GM21515 (cell line): ENCODE data around the gene NR2C2.
"Not testable (repeated sequence)": the region's sequence is repeated elsewhere in the genome, so short reads cannot be mapped to it uniquely, and the experiment has no call there.

ENCODE experiments used
- ATAC-seq: cut with Tn5 transposase; IDR thresholded peaks from one replicate; pipeline ENCODE4 v1.9.1; 2021; ENCODE audit not compliant: unreplicated experiment

The NR2C2 gene

DNA sequence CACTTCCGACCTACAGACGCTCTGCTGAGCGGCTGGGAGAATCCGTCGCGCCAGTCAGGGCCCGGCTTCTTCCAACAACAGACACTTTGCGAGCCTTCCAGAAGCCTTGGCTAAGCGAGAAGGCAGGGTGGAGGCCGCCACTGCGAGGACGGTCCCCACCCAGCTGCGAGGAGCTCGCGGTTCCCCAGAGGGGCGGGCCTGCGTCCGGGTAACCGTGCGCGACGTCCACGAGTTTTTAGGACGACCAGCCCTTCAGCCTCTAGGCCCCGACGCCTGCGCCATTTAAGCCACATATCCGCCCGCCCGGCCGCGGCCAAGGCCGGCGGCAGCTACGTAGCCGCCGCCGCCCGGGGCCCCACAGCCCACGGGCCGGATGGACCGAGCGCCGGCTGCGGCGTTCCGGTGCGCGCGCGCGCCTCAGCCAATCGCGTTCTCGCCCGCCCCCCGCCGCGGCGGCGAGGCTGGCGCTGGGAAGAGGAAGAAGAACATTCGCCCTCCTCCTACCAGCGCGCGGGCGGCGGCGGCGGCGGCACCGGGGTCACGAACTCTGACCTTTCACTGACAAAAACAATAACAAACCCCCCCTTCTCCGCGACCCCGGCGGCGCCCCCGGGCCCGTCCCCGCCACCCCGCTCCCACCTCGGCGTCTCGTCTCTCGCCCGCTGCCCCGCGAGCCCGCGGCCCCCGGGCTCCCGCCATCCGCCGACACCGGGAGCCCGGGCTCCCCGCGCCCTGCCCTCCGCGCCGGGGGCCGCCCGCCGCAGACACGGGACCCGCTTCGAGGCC lies at the start of gene NR2C2:
TSS of gene NR2C2 (plus strand) at position 484 of the 786 bp plus-strand sequence. CDS start 56,332 bp downstream, outside the sequence.
- ATAC-seq = peak; percentile 50

DNA sequence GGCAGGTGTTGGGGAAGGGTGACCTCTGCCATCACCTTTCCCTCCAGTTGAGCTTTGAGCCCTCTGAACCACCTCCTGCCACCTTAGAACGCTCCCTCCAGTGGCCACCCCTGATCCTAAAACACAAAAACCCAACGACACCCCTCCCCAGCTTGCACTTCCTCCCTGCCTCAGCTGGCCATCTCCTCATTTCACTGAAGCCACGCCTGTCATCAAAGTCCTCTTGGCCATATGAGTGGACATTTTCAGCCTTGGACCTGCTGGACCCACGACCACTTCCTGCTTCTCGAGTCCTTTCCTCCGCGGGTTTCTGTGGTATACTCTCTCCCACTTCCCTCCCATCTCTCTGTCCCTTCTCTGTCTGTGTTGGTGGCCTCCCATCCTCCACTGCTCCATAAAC lies 48.5 kb upstream of the NR2C2 start:
- ATAC-seq = no peak

- no peak for ATAC-seq
Observed at GRCh38 chr3:14899993-14900618, 47.3 kb upstream of the NR2C2 start.

GRCh38 chr3:14900881-14901873 lies 46.2 kb upstream of the NR2C2 start:
- ATAC-seq = no peak

DNA sequence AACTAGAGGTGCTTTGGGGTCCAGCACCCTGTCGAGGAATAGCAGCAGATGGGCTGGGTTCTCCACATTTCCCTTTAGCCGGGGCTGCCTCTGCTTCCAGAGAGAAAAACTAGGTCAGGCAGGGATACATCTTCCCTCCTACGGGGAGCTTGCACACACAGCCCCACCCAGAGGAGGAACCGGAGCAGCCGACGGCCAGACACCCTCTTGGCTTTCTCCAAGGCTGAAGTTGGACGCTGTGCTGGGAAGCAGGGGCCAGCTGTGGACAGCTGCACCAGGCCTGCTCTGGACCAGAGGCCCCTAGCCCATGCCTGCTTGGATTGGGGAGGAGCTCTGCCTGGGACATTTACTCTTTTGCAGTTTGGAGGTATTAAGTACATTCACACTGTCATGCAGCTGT lies 44.7 kb upstream of the NR2C2 start:
- no peak for ATAC-seq

DNA sequence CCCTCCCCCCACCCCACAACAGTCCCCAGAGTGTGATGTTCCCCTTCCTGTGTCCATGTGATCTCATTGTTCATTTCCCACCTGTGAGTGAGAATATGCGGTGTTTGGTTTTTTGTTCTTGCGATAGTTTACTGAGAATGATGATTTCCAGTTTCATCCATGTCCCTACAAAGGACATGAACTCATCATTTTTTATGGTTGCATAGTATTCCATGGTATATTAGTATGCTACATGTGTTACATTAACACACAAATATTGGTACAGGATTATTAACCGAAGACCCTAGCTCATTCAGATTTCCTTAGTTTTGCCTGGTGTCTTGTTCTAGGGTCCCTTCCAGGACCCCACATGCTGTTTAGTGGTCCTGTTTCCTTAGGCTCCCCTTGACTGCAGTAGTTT lies 43.9 kb upstream of the NR2C2 start:
- not testable (repeated sequence) for ATAC-seq

DNA sequence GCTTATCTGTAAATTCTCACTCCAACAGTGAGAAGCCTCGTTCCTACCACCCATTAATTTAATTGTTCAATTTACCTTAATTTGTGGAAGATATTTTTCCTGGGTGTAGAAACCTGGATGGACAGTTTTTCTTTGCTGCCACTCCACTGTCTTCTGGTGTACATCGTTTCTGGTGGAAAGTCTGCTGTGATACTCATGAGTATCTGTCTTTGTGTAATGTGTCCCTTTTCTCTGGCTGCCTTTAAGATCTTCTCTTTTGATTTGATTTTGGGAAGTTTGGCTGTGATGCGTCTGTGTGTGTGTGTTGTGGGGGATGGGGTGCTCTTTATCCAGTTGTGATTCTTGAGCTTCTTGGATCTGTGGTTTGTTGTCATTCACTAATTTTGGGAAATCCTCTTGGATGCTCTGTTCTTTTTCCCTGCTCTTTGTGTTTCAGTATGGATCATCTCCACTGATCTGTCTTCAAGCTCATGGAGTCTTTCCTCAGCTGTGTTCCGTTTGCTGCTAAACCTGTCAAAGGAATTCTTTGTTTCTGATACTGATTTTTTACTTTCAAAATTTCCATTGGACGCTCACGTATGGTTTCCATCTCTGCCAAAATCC lies 42.2 kb upstream of the NR2C2 start:
- no peak for ATAC-seq

DNA sequence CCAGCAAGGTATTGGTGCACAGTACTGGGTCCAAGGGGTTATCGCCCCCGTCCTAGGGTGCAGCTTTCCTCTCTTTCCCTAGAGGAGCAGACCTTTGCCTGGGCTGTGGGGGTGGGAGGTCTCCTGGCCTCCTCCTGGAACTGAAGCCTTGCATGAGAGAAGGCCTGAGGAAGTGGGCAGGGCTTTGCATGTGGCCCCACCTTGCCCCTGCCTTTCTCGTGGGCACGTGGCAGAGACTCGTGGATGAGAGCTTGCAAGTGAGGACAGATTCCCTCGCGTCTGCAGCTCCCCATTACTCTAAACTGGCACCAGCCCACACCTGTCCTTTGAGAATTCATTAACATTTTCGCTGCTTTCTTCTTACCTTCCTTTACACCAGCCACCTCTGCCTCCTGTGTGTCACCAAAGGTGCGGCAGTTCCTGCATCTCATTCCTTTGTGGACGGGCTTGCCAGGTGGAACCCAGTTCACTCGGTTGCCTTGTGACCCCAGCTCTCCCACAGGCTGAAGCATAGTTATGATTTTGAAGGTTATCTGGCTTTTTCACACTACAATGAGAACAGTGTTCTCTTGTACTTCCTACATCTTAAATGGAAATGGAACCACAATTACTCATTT lies 40.9 kb upstream of the NR2C2 start:
- ATAC-seq = no peak

DNA sequence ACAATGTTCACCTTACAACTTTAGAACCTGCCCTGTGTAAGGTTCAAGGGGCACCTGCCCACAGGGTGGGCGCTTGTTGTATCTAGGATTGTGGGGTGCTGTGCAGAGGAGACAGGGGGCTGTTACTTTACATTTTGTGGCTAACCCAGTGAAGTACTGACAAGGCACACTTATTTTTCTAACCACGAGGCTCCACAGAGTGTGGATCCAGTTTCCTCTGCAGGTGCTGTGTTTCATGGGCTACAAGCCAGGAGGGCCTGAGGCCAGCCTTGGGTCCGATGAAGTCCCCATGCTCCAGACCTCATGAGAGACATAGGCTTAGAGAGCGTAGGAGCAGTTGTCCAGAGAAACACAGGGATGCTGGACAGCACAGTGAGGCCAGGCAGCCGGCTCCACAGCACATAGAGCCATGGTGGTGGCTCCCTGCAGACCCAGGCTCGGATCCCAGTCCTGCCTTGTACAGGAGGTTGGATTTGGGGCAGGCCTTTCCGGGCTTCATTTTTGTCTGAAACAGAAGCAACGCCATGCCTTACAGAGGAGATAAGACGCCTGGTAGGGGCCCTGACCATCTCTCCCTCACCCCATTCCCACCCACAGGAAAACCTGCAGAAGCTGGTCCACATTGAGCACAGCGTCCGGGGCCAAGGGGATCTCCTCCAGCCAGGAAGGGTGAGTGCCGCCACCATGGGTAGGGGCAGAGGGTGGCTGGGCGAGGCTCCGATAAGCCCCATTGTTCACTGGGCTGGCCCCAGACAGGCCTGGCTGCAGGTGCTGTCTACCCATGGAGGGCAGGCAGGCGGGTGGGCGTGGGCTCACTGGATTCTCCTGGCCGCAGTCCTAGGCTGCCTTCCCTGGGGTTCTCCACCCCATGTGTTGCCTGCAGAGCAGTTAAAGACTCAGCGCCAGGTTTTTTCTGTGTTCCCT lies 40.1 kb upstream of the NR2C2 start:
- no peak for ATAC-seq

DNA sequence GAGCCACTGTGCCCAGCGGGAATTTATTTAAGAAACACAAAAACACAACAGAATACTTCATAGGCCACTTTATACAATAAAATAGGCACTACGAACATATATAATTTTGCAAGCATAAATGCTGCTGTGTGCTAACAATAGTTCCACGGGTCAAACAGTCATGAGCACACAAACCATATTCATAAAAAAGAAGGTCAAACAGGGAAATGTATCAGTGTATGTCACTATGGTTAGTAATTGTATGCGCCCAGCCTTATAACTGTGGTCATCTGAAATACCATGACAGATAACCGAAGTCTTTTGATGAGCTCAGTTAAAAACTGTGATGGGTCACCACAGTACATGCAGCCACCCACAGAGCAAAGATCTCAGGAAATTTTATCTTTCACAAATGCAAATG lies 38.1 kb upstream of the NR2C2 start:
- no peak for ATAC-seq

DNA sequence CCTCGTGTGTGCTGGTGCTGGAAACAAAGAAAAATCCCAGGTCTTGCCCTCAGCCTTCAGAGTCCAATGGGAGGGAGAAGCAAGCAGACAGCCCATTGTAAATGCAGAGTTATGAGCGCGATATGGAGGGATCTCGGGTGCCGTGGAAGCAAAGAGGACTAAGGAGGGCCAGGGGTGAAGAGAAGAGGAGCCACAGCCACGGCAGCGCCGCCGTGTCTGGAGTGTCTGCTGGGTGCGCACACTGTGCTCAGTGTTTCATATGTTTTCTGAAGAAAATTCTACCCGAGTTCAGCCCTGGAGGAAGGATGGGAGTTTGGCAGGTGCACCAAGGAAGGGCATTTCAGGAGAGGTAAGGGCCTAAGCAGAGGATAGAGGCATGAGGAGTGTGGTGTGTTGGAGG lies 35.7 kb upstream of the NR2C2 start:
- ATAC-seq = no peak

DNA sequence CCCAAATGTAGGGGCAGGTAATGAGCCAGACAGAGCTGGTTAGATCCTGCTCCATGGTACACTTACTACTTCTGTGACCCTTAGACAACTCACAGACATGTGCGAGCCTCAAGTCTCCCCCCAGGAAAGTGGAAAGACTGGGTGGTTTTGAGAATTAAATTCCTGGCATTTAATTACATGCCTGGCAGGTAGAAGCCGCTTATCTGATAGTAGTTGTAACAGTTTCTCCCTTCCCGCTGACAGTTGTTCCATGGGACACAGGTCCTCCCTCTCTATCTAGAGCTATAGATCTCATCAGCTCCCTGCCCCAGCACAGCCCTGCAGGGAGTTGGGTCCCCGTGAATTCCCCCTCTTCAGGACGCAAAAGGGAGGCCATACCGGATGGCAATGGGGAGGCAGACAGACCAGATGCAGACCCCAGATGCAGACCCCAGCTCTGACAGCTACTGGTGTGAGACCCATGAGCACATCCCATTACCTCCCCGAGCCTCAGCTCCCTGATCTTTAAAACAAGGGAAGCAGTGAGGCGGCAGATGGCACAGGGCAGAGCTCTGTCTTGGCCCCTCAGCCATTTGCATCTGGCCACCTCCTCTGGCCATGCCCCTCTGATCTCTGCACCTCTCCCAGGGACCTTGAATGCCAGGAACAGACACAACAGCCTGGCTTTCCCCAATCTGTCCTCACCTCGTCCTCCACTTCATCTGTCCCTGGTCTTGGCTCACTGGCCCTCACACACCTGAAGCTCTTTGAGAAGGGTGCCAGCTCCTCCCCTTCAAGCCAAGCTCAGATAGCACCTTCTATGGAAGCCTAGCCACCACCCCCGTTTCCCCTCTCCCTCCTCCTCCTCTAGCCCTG lies 34.1 kb upstream of the NR2C2 start:
- ATAC-seq = no peak

GRCh38 chr3:14913926-14914778 lies 33.2 kb upstream of the NR2C2 start:
- ATAC-seq = no peak

DNA sequence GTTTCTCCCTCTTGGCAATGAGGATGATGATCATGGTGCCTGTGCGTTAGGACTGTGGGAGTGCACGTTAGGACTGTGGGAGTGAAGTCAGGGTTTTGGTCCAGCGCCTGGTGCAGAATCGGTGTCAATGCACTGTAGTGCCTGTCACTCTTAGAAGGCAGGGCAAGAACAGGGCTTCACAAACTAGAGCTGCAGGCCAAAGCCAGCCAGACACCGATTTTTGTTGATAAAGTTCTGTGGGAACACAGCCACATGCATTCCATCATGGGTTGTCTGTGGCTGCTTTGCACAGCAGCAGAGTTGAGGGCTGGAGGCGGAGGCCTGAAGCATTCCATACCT lies 32.6 kb upstream of the NR2C2 start:
- ATAC-seq = no peak

DNA sequence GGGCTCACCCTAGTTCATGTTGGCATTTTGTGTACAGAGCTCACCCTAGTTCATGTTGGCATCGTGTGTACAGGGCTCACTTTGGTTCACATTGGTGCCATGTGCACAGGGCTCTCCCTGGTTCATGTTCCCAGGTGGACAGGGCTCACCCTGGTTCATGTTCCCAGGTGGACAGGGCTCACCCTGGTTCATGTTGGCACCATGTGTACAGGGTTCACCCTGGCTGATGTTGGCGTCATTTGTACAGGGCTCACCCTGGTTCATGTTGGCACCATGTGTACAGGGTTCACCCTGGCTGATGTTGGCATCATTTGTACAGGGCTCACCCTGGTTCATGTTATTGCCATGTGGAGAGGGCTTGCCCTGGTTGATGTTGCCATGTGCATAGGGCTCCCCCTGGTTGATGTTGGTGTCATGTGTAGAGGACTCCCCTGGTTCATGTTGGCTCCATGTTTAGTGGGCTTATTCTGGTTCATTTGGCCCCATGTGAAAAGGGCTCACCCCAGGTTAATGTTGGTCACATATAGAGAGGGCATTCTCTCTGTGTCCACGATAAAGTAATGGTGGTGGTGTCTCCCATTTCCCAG lies 31.7 kb upstream of the NR2C2 start:
- ATAC-seq = no peak

DNA sequence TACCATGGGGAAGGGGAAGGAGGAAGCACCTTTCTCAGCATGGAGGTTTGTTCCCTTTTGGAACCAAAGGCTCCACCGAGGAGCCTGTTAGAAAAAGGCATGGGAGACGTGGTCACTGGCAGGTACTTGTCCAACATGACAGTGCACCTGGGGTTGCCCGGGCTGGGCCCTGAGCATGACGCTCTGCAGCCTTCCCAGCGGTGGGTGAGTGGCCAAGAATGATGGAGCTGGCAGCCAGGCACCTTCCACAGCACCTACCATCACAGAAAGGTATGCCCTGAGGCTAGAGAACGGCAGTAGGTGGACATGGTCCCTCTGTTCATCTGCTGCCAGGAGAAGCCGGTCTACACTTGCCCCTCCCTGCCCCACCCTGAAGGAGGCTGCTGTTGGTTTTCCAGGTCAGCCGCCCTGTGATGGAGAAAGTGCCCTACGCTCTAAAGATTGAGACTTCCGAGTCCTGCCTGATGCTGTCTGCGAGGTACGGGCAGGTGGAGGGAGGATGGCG lies 29.0 kb upstream of the NR2C2 start:
- no peak for ATAC-seq

GRCh38 chr3:14920536-14920935 lies 26.8 kb upstream of the NR2C2 start:
- no peak for ATAC-seq
